ENCODE results near the gene NCOA7. TPM values are rescaled to one million over a fixed set of nuclear protein-coding genes. Genes with fewer than 3 reads are reported as not detected.
A peak's percentile ranks its signal among the peaks of the same experiment; 100 is the strongest.

Gene NCOA7
- total and polyA plus RNA-seq, 9 of the 15 experiments (the other 6 are each of a cell fraction or from before 2014, with no cell fraction given): 5.8 to 14.6 (median 9.3) TPM

DNA sequence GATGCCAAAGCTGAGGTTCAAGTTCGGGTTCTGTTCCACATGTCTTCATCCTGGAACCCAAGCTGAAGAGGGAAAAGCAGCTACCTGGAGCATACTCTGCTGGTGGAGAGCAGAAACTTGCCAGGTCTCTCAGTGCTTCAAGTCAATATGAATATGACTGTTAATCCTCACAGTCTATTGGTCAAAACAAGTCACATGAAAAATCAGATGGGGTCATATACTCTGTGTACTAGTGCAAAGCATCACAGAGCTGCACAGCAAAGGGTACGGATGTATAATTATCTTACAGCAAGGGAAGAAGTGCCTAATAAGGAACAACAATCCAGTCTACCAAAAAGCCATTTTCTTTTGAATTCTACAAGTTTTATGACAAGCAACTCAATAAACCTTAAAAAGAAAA lies 11.6 kb downstream of the NCOA7 start:
- Histone ChIP-seq H3K36me3 (ENCODE audit: control insufficient read depth, insufficient read depth, low read length) (peaks cover 11% of the 10 kb centered on the region; the same call in 2 of the 3 replicates), H3K27ac (ENCODE audit: extremely low read depth, low read depth, low read length) (no peak overlapping the region), H3K79me2 (ENCODE audit: control insufficient read depth, insufficient read depth, low read length) (peaks cover 2% of the 10 kb centered on the region; the same call in 1 of the 3 replicates), H3K9ac (ENCODE audit: insufficient read depth in 1 of 2, low read depth in 2 of 2, low read length in 2 of 2) (no peak overlapping the region), H3K27me3 (ENCODE audit: control insufficient read depth in 2 of 2, insufficient read depth in 2 of 2, low read length in 2 of 2) (no peaks in the 10 kb centered on the region), H4K20me1 (replicated peaks; ENCODE audit: control insufficient read depth, insufficient read depth, low read length) (no peaks in the 10 kb centered on the region), H3K4me3 (no peak overlapping the region), H3K4me2 (ENCODE audit: insufficient read depth, low read length) (no peak overlapping the region), H3K4me1 (replicated peaks in 1 of 2; ENCODE audit: control insufficient read depth in 2 of 2, insufficient read depth in 2 of 2, low read length in 2 of 2) (peaks cover 0 to 3% of the 10 kb centered on the region in 2 experiments; a peak in 1 of 5 replicates), H3K9me3 (replicated peaks; ENCODE audit: control insufficient read depth, insufficient read depth, low read depth, low read length) (no peaks in the 10 kb centered on the region), H2AFZ (ENCODE audit: low read depth, low read length) (no peak overlapping the region), H3K9me1 (ENCODE audit: control insufficient read depth, insufficient read depth, low read length) (no peaks in the 10 kb centered on the region)
- POLR2A ChIA-PET: interaction anchor here (1.8 to 1.9 kb wide), 2 partner anchors 12 to 21 kb away, joined by 6 to 10 read pairs; partner anchors contain the start of gene NCOA7
- DNase-seq (ENCODE audit: extremely low read depth in 1 of 4, low spot score in 3 of 4) (no peak), FAIRE-seq (no peak), ATAC-seq (peak; percentile 57)
- CTCF ChIA-PET (ENCODE audit: low intra/inter-chr PET ratio): no interaction called here
- no TSS peak for BruUV-seq (replicated peaks)
- in situ Hi-C loops (cut with MboI) (no loop called here), intact Hi-C loops (cut with micrococcal nuclease) (no loop called here)
- TF ChIP-seq PML (IDR thresholded peaks at IDR 0.05; ENCODE audit: low read length) (no peak), ZNF436 (CRISPR knock-in tag; IDR thresholded peaks at IDR 0.05) (no peak), ZNF121 (CRISPR knock-in tag; conservative IDR thresholded peaks at IDR 0.05) (no peak)
- WGBS (ENCODE audit: insufficient coverage, low coverage, missing lambda C conversion rate): 58% methylated on average over 2 of the region's 2 CpGs

DNA sequence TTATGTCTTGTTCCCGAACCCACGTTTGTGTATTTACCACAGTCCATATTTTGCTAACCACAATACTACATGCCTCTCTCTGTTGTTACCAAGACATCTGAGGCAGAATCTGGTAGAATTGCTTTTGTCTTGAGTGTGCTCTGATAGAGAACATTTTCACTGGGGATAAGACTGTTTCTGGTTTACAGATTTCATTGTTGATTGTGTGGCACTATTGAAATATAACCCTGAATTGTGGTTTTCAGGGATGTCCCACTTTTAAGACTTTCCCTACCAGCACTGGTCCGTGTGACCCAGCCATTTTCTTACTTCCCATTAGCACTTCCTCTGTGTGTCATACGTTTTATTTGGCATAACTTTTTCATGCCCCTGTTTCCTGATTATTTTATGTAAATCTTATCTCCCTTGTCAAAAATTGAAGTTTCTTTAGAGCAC lies 12.2 kb downstream of the NCOA7 start:
- intact Hi-C loops (cut with micrococcal nuclease) (no loop called here), in situ Hi-C loops (cut with MboI) (no loop called here)
- H3K9me3 ChIP-seq (replicated peaks; ENCODE audit: control insufficient read depth, insufficient read depth, low read depth, low read length): no peaks in the 10 kb centered on the region
- peaks cover 0 to 3% of the 10 kb centered on the region in 2 experiments; a peak in 1 of 5 replicates for H3K4me1 ChIP-seq (replicated peaks in 1 of 2; ENCODE audit: control insufficient read depth in 2 of 2, insufficient read depth in 2 of 2, low read length in 2 of 2)
- H3K4me2 ChIP-seq (ENCODE audit: insufficient read depth, low read length): no peak overlapping the region
- TF ChIP-seq SPI1 (IDR thresholded peaks at IDR 0.05; ENCODE audit: borderline replicate concordance, low read depth, low read length) (peak; percentile 38; the same call in 1 of the 2 replicates), PHF21A (IDR thresholded peaks at IDR 0.05; ENCODE audit: borderline replicate concordance, low read depth) (no peak)
- peaks cover 11% of the 10 kb centered on the region; the same call in 2 of the 3 replicates for H3K36me3 ChIP-seq (ENCODE audit: control insufficient read depth, insufficient read depth, low read length)
- H3K4me3 ChIP-seq: no peak overlapping the region
- ChIA-PET CTCF (ENCODE audit: low intra/inter-chr PET ratio) (no interaction called here), POLR2A (interaction anchor here (1.8 to 1.9 kb wide), 2 partner anchors 13 to 22 kb away, joined by 6 to 10 read pairs; partner anchors contain the start of gene NCOA7)
- WGBS (ENCODE audit: insufficient coverage, low coverage, missing lambda C conversion rate): 28% methylated on average over 4 of the region's 4 CpGs
- H3K27ac ChIP-seq (ENCODE audit: extremely low read depth, low read depth, low read length): no peak overlapping the region
- no peaks in the 10 kb centered on the region for H3K27me3 ChIP-seq (ENCODE audit: control insufficient read depth in 2 of 2, insufficient read depth in 2 of 2, low read length in 2 of 2)
- ATAC-seq (no peak), DNase-seq (ENCODE audit: extremely low read depth in 1 of 4, low spot score in 3 of 4) (no peak), FAIRE-seq (no peak)
- no TSS peak for BruUV-seq (replicated peaks)
- H3K79me2 ChIP-seq (ENCODE audit: control insufficient read depth, insufficient read depth, low read length): peaks cover 2% of the 10 kb centered on the region; the same call in 1 of the 3 replicates
- H2AFZ ChIP-seq (ENCODE audit: low read depth, low read length): no peak overlapping the region
- H3K9ac ChIP-seq (ENCODE audit: insufficient read depth in 1 of 2, low read depth in 2 of 2, low read length in 2 of 2): no peak overlapping the region
- H4K20me1 ChIP-seq (replicated peaks; ENCODE audit: control insufficient read depth, insufficient read depth, low read length): no peaks in the 10 kb centered on the region
- H3K9me1 ChIP-seq (ENCODE audit: control insufficient read depth, insufficient read depth, low read length): no peaks in the 10 kb centered on the region
